Right atrium auricular region (tissue), 2 donors: ENCODE measurements around the gene DCLRE1B. TPM values are rescaled to one million over a fixed set of nuclear protein-coding genes. Genes with fewer than 3 reads are reported as not detected.
A peak's percentile ranks its signal among the peaks of the same experiment; 100 is the strongest.

Experiments used
- DNase-seq: peaks from one replicate; pipeline ENCODE4 v3.0.0-alpha.2; 2019; ENCODE audit warnings: low spot score
- H3K27ac ChIP-seq, 2 donors: fragments of 200-600 bp; sonication (generic); 1 replicate in 1 of 2; 2 replicates in 1 of 2; pipeline ENCODE4 v1.5.1; 2016 to 2019
- H3K27me3 ChIP-seq, 2 donors: fragments of 200-600 bp; sonication (generic); one replicate each; pipeline versions ENCODE4 v1.5.1 to v1.6.0; 2017 to 2019
- H3K36me3 ChIP-seq: fragments of 200-600 bp; sonication (generic); one replicate; pipeline ENCODE4 v1.5.1; 2016
- H3K4me1 ChIP-seq, 2 donors: fragments of 200-600 bp; sonication (generic); one replicate each; pipeline versions ENCODE4 v1.5.1 to v1.6.0; 2017 to 2019
- H3K4me3 ChIP-seq, 2 donors: fragments of 200-600 bp; sonication (generic); 1 replicate in 1 of 2; 2 replicates in 1 of 2; pipeline ENCODE4 v1.5.1; 2017 to 2019; ENCODE audit warnings: mild to moderate bottlenecking in 1 of 2, moderate library complexity in 1 of 2
- H3K9me3 ChIP-seq, 2 donors: fragments of 200-600 bp; sonication (generic); one replicate each; pipeline ENCODE4 v1.5.1; 2019
- total RNA-seq, 2 donors: library from RNA; depleted of rRNA; stranded (reverse); fragments of >200 nt; gene quantifications; one replicate each; pipeline ENCODE4 v1.1.0, GENCODE V29; 2016
- TF ChIP-seq, protein P1 (sequence below), 2 donors: fragments of 200-600 bp; sonication (generic); IDR thresholded peaks; one replicate each; pipeline ENCODE4 v1.5.1; 2019; ENCODE audit warnings: antibody characterized with exemption in 2 of 2

The DCLRE1B gene
- total RNA-seq, 2 donors from 2014 or later, result 1.4 to 2.4 TPM

DNA sequence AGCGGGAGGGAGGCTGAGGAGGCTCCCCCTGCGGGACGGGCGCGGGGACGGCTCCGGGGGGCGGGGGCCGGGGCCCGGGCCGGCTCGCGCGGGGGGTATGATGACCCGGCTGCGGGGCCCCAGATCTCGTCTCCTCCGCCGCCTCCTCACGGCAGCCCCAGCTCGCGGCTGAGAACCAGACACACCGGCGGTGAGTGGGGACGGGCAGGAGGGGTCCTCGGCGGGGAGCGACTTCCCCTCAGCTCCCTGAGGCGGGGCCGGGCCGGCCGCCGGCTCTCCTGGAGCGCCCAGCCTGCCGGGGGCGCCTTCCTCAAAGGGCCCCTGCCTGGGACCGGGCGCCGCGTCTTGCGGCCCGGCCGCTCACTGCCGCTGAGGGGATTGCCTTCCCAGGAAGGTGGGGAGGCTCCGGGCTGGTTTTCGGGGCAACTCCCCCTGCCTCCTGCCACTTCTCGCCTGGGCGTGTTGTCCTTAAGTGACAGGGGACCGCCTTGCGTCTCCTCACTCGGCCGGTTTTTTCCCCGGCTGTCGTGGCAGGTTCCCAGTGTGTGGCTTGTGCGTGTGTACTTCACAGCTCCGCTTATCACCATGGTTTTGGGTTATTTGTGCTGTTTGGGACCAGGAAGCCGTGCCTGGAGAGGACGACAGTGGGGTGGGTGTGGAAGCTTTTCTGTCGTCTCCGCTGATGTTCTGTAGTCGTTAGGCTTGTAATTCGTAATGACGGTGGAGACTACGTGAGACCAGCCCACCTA, 24.8 kb downstream of the DCLRE1B start:
- Histone ChIP-seq H3K36me3 (no peaks in the 10 kb centered on the region), H3K9me3 (no peaks in the 10 kb centered on the region), H3K4me3 (peak overlapping the region; percentile 79 to 85), H3K27me3 (no peaks in the 10 kb centered on the region), H3K27ac (peak overlapping the region; percentile 92 to 97), H3K4me1 (peaks cover 0 to 47% of the 10 kb centered on the region in 2 donors)
- TF ChIP-seq, protein P1, sequence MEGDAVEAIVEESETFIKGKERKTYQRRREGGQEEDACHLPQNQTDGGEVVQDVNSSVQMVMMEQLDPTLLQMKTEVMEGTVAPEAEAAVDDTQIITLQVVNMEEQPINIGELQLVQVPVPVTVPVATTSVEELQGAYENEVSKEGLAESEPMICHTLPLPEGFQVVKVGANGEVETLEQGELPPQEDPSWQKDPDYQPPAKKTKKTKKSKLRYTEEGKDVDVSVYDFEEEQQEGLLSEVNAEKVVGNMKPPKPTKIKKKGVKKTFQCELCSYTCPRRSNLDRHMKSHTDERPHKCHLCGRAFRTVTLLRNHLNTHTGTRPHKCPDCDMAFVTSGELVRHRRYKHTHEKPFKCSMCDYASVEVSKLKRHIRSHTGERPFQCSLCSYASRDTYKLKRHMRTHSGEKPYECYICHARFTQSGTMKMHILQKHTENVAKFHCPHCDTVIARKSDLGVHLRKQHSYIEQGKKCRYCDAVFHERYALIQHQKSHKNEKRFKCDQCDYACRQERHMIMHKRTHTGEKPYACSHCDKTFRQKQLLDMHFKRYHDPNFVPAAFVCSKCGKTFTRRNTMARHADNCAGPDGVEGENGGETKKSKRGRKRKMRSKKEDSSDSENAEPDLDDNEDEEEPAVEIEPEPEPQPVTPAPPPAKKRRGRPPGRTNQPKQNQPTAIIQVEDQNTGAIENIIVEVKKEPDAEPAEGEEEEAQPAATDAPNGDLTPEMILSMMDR (IDR thresholded peaks at IDR 0.05), result peak in 1 of 2 donors; percentile 41
- DNase-seq, result peak; percentile 61

DNA sequence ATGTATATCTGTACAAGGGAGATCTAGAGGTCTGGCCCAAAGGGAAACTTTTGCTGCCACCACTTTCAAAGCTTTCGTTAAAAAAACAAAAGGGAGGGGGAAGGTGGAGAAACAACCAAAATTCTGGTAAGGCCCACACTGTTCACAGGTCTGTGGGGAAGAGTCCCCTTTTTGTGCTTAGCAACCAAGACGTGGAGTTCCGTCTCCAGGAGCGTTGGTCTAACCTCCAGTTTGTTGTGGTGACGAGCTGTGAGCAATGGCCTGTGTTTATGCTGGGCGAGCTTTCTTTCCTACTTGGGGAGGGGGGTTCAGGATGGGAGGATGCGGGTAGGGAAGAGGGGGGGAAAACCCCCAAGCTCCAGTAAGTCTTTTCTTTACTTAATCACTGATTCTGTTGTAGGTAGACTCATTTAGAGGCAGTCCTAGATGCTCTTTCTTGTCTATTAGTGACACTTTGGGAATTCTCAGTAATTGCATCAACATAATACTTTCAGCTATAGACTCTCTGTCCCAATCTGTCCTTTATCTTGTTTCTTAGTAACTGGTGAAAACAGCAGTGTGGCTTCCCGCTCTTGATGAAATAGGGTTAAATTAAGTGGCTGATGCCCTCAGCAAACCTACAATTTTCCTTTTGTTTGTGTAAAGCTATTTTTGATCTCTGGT, 25.5 kb downstream of the DCLRE1B start:
- no peak for DNase-seq
- Histone ChIP-seq H3K36me3 (no peaks in the 10 kb centered on the region), H3K27ac (peak overlapping the region; percentile 92 to 97), H3K9me3 (no peaks in the 10 kb centered on the region), H3K4me1 (peaks cover 0 to 50% of the 10 kb centered on the region in 2 donors), H3K27me3 (no peaks in the 10 kb centered on the region), H3K4me3 (peak overlapping the region; percentile 79 to 85)
- TF ChIP-seq, protein P1 (IDR thresholded peaks at IDR 0.05), result no peak

DNA sequence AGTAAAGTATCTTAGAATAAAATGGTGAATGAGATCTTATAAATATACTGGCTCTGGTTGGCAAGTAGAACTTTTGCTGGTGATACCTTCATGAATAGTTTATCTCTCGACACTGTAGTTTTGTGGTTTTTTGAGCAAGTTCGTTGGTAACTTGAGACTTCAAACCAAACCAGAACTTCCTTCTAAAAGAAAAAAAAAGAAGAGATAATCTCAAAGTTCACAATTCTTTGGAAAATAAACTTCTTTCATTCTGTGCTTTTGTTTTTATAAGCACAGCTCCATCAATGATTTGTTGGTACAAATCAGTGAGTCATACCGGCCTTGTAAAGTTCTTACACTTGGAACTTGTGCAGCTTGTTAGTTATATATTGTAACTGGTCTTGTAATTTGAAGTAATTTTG, 26.3 kb downstream of the DCLRE1B start:
- DNase-seq, result no peak
- Histone ChIP-seq H3K36me3 (no peaks in the 10 kb centered on the region), H3K4me3 (peak overlapping the region; percentile 79 to 85), H3K9me3 (no peaks in the 10 kb centered on the region), H3K27ac (peak overlapping the region; percentile 92 to 97), H3K27me3 (no peaks in the 10 kb centered on the region), H3K4me1 (peaks cover 0 to 57% of the 10 kb centered on the region in 2 donors)
- TF ChIP-seq, protein P1 (IDR thresholded peaks at IDR 0.05), result no peak

DNA sequence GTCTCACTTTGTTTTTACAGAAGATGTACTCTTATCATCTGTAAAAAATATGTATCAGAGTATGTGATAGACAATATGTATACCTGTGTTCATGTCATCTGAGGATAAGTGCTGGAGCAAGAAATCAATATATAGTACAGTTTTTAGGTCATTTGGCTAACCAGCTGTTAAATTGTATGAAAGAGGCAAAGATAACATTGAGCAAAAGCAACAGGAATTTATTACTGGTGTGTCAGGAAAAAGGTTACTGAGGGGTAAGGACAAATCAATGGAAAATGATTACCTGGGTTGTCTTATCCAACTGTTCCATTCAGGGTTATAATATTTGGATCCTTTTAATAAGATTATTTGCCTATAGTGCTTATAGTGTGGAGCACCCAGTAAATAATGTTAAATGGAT, 28.9 kb downstream of the DCLRE1B start:
- H3K4me1 ChIP-seq, result peaks cover 0 to 58% of the 10 kb centered on the region in 2 donors
- no peak overlapping the region for H3K27ac ChIP-seq
- no peak for DNase-seq
- H3K27me3 ChIP-seq, result no peaks in the 10 kb centered on the region
- TF ChIP-seq, protein P1 (IDR thresholded peaks at IDR 0.05), result no peak
- H3K36me3 ChIP-seq, result no peaks in the 10 kb centered on the region
- H3K9me3 ChIP-seq, result no peaks in the 10 kb centered on the region
- no peak overlapping the region for H3K4me3 ChIP-seq

DNA sequence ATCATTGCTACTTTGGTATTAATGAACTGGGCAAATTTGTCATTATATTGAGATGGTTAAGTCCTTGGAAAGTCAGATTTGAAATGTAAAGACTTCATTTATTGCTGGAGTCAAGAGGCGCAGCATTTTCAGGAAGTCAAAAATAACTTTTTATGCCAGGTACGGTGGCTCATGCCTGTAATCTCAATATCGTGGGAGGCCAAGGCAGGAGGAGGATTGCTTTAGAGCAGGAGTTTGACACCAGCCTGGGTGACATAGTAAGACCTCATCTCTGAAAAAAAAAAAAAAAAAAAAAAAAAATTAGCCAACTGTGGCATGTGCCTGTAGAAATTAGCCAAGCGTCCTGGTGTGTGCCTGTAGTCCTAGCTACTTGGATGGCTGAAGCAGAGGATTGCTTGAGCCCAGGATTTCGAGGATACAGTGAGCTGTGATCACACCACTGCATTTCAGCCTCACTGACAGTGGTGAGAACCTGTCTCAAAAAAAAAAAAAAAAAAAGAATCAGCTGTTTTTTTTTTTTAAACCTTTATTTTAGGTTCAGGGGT, 29.5 kb downstream of the DCLRE1B start:
- TF ChIP-seq, protein P1 (IDR thresholded peaks at IDR 0.05), result no peak
- no peaks in the 10 kb centered on the region for H3K27me3 ChIP-seq
- peaks cover 0 to 58% of the 10 kb centered on the region in 2 donors for H3K4me1 ChIP-seq

More for the DNA sequence above, 29.5 kb downstream of the DCLRE1B start:
- no peaks in the 10 kb centered on the region for H3K36me3 ChIP-seq
- H3K27ac ChIP-seq, result no peak overlapping the region
- DNase-seq, result no peak
- no peaks in the 10 kb centered on the region for H3K9me3 ChIP-seq
- H3K4me3 ChIP-seq, result no peak overlapping the region
